Measurements from ENCODE around the gene PDCD2L. TPM values are rescaled to one million over a fixed set of nuclear protein-coding genes. Genes with fewer than 3 reads are reported as not detected.
"Not testable (repeated sequence)": the region's sequence is repeated elsewhere in the genome, so short reads cannot be mapped to it uniquely, and the experiment has no call there.

Gene PDCD2L
- total RNA-seq, 1 experiment from 2014 or later, result 27.1 TPM

- Histone ChIP-seq H3K27me3 (replicated peaks; ENCODE audit: insufficient read depth, low read depth, low read length, poor library complexity) (no peaks in the 10 kb centered on the region), H3K36me3 (ENCODE audit: insufficient read depth, low read length, poor library complexity, severe bottlenecking) (peaks cover 90% of the 10 kb centered on the region), H3K4me3 (ENCODE audit: low read depth, low read length, poor library complexity, severe bottlenecking) (no peak overlapping the region), H3K27ac (ENCODE audit: low read depth, low read length, poor library complexity, severe bottlenecking) (no peak overlapping the region), H3K9me3 (ENCODE audit: low read depth, low read length, poor library complexity, severe bottlenecking) (no peaks in the 10 kb centered on the region), H3K4me1 (ENCODE audit: insufficient read depth, low read length, poor library complexity, severe bottlenecking) (no peaks in the 10 kb centered on the region)
- ChIA-PET POLR2A (ENCODE audit: low non-redundant PET) (no interaction called here), CTCF (no interaction called here)
- intact Hi-C loops (cut with micrococcal nuclease; ENCODE audit: unreplicated experiment), result no loop called here
- DNase-seq (ENCODE audit: low spot score), result no peak
- no peak for TF ChIP-seq CTCF (conservative IDR thresholded peaks at IDR 0.05; ENCODE audit: low read depth, low read length)
- TF ChIP-seq EZH2 (IDR thresholded peaks at IDR 0.05; ENCODE audit: borderline replicate concordance, low read depth, low read length, poor library complexity, severe bottlenecking), result no peak
- BruUV-seq (replicated peaks), result no TSS peak
These were observed 57.3 kb downstream of the PDCD2L start for GRCh38 chr19:34461375-34462100.

GRCh38 chr19:34464785-34465184 is 60.6 kb downstream of the PDCD2L start:
- H3K27me3 ChIP-seq (replicated peaks; ENCODE audit: insufficient read depth, low read depth, low read length, poor library complexity); POLR2A ChIA-PET (ENCODE audit: low non-redundant PET); CTCF ChIA-PET: not testable (repeated sequence)

GRCh38 chr19:34468409-34468808 is 64.2 kb downstream of the PDCD2L start:
- no TSS peak for BruUV-seq (replicated peaks)
- Histone ChIP-seq H3K27ac (ENCODE audit: low read depth, low read length, poor library complexity, severe bottlenecking) (no peak overlapping the region), H3K36me3 (ENCODE audit: insufficient read depth, low read length, poor library complexity, severe bottlenecking) (peaks cover 91% of the 10 kb centered on the region), H3K27me3 (replicated peaks; ENCODE audit: insufficient read depth, low read depth, low read length, poor library complexity) (no peaks in the 10 kb centered on the region), H3K9me3 (ENCODE audit: low read depth, low read length, poor library complexity, severe bottlenecking) (no peaks in the 10 kb centered on the region), H3K4me3 (ENCODE audit: low read depth, low read length, poor library complexity, severe bottlenecking) (no peak overlapping the region), H3K4me1 (ENCODE audit: insufficient read depth, low read length, poor library complexity, severe bottlenecking) (no peaks in the 10 kb centered on the region)
- TF ChIP-seq CTCF (conservative IDR thresholded peaks at IDR 0.05; ENCODE audit: low read depth, low read length) (no peak), EZH2 (IDR thresholded peaks at IDR 0.05; ENCODE audit: borderline replicate concordance, low read depth, low read length, poor library complexity, severe bottlenecking) (no peak)
- intact Hi-C loops (cut with micrococcal nuclease; ENCODE audit: unreplicated experiment), result no loop called here
- CTCF ChIA-PET, result no interaction called here
- POLR2A ChIA-PET (ENCODE audit: low non-redundant PET), result no interaction called here
- DNase-seq (ENCODE audit: low spot score), result no peak

More at GRCh38 chr19:34464785-34465184, 60.6 kb downstream of the PDCD2L start:
- H3K4me1 ChIP-seq (ENCODE audit: insufficient read depth, low read length, poor library complexity, severe bottlenecking); H3K4me3 ChIP-seq (ENCODE audit: low read depth, low read length, poor library complexity, severe bottlenecking); BruUV-seq (replicated peaks); DNase-seq (ENCODE audit: low spot score); intact Hi-C loops (cut with micrococcal nuclease; ENCODE audit: unreplicated experiment); H3K9me3 ChIP-seq (ENCODE audit: low read depth, low read length, poor library complexity, severe bottlenecking); H3K27ac ChIP-seq (ENCODE audit: low read depth, low read length, poor library complexity, severe bottlenecking): not testable (repeated sequence)
- H3K36me3 ChIP-seq (ENCODE audit: insufficient read depth, low read length, poor library complexity, severe bottlenecking), result peaks cover 98% of the 10 kb centered on the region

GRCh38 chr19:34469026-34469425 is 64.8 kb downstream of the PDCD2L start:
- peaks cover 86% of the 10 kb centered on the region for H3K36me3 ChIP-seq (ENCODE audit: insufficient read depth, low read length, poor library complexity, severe bottlenecking)
- CTCF ChIA-PET, result not testable (repeated sequence)

More at GRCh38 chr19:34469026-34469425, 64.8 kb downstream of the PDCD2L start:
- DNase-seq (ENCODE audit: low spot score); BruUV-seq (replicated peaks); H3K4me1 ChIP-seq (ENCODE audit: insufficient read depth, low read length, poor library complexity, severe bottlenecking); POLR2A ChIA-PET (ENCODE audit: low non-redundant PET); H3K4me3 ChIP-seq (ENCODE audit: low read depth, low read length, poor library complexity, severe bottlenecking); H3K27me3 ChIP-seq (replicated peaks; ENCODE audit: insufficient read depth, low read depth, low read length, poor library complexity); H3K9me3 ChIP-seq (ENCODE audit: low read depth, low read length, poor library complexity, severe bottlenecking); intact Hi-C loops (cut with micrococcal nuclease; ENCODE audit: unreplicated experiment); H3K27ac ChIP-seq (ENCODE audit: low read depth, low read length, poor library complexity, severe bottlenecking): not testable (repeated sequence)
